Glutamatergic neuron (in vitro differentiated cells): ENCODE results near the gene HTR4. TPM values are rescaled to one million over a fixed set of nuclear protein-coding genes. Genes with fewer than 3 reads are reported as not detected.

Source experiments
- DNase-seq: peaks from one replicate; pipeline ENCODE4 v3.0.0; 2022
- H3K27ac Mint-ChIP-seq: one replicate; pipeline ENCODE4 v1.8.0; 2020; ENCODE audit warnings: mild to moderate bottlenecking, mixed read lengths, inconsistent platforms; ENCODE audit not compliant: unreplicated experiment
- H3K27me3 Mint-ChIP-seq: one replicate; pipeline ENCODE4 v1.8.0; 2020; ENCODE audit warnings: mild to moderate bottlenecking, moderate library complexity, mixed read lengths, inconsistent platforms; ENCODE audit not compliant: unreplicated experiment
- H3K36me3 Mint-ChIP-seq: one replicate; pipeline ENCODE4 v1.8.0; 2020; ENCODE audit warnings: mild to moderate bottlenecking, mixed read lengths, inconsistent platforms; ENCODE audit not compliant: unreplicated experiment
- H3K4me1 Mint-ChIP-seq: one replicate; pipeline ENCODE4 v1.8.0; 2020; ENCODE audit warnings: mild to moderate bottlenecking, low read depth, mixed read lengths, inconsistent platforms; ENCODE audit not compliant: unreplicated experiment
- H3K4me3 Mint-ChIP-seq: one replicate; pipeline ENCODE4 v1.8.0; 2020; ENCODE audit warnings: mild to moderate bottlenecking, mixed read lengths, inconsistent platforms; ENCODE audit not compliant: unreplicated experiment
- H3K9me3 Mint-ChIP-seq: one replicate; pipeline ENCODE4 v1.8.0; 2020; ENCODE audit warnings: mild to moderate bottlenecking, moderate library complexity, mixed read lengths, inconsistent platforms; ENCODE audit not compliant: unreplicated experiment
- total RNA-seq: library from RNA; stranded (reverse); fragmentation: NEBNext Ultra II Directional; extraction: Animal tissue kit (Norgen Biotek cat#: 25700); gene quantifications from one replicate; pipeline ENCODE4 v1.2.1, GENCODE V29; 2021; ENCODE audit not compliant: unreplicated experiment
- TF ChIP-seq, protein P1 (sequence below): fragments of 200-600 bp; sonication (generic); IDR thresholded peaks from one replicate; pipeline ENCODE4 v1.5.0; 2021; ENCODE audit not compliant: partially characterized antibody, unreplicated experiment

HTR4 gene
- total RNA-seq, 1 donor from 2014 or later: not detected

DNA sequence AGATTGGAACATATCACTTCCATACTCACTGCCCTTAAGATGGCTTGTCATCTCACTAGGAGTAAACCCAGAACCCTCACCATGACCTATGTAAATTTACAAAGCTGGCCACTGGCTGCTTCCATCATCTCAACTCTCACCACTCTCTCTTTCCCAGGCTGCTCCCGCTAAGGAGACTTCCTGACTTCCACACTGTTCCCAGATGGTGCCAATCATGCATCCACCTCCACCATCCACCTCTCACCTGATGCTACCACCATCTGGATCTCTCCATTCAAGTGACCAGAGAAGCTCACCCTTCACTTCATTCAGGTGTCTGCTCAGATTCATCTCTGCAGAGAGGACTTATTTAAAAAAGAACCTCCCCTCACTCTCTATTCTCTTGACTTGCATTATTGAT is 91.3 kb downstream of the HTR4 start:
- H3K4me1 Mint-ChIP-seq: peaks cover 8% of the 10 kb centered on the region
- peaks cover 3% of the 10 kb centered on the region for H3K9me3 Mint-ChIP-seq
- no peaks in the 10 kb centered on the region for H3K27me3 Mint-ChIP-seq
- no peak overlapping the region for H3K4me3 Mint-ChIP-seq
- TF ChIP-seq, protein P1, sequence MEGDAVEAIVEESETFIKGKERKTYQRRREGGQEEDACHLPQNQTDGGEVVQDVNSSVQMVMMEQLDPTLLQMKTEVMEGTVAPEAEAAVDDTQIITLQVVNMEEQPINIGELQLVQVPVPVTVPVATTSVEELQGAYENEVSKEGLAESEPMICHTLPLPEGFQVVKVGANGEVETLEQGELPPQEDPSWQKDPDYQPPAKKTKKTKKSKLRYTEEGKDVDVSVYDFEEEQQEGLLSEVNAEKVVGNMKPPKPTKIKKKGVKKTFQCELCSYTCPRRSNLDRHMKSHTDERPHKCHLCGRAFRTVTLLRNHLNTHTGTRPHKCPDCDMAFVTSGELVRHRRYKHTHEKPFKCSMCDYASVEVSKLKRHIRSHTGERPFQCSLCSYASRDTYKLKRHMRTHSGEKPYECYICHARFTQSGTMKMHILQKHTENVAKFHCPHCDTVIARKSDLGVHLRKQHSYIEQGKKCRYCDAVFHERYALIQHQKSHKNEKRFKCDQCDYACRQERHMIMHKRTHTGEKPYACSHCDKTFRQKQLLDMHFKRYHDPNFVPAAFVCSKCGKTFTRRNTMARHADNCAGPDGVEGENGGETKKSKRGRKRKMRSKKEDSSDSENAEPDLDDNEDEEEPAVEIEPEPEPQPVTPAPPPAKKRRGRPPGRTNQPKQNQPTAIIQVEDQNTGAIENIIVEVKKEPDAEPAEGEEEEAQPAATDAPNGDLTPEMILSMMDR: no peak
- no peak for DNase-seq
- H3K27ac Mint-ChIP-seq: peak overlapping the region; percentile 40
- no peaks in the 10 kb centered on the region for H3K36me3 Mint-ChIP-seq

DNA sequence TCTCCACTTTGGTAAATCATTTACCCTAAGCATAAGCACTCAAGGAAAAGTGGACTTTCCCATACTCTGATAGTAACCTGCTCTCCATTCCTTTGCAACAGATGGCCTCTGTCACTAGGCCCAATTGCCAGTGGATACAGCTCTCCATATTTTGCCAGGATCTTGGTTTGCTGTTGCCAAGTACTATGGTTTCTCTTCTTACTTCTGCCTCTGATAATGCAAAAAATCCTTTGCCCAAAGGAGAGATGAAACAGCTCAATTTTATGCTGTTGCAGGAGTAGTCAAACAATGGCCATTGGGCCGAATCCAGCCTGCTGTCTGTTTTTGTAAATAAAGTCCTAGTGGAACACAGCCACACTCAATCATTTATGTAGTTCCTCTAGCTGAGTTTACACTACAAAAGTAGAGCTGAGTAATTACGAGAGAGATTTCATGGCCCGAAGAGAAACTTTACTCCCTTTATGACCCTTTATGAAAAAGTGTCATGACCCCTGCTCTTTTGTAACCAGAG is 92.5 kb downstream of the HTR4 start:
- Mint-ChIP-seq H3K36me3 (no peaks in the 10 kb centered on the region), H3K4me1 (peaks cover 10% of the 10 kb centered on the region), H3K9me3 (peaks cover 3% of the 10 kb centered on the region), H3K27ac (no peak overlapping the region), H3K4me3 (no peak overlapping the region), H3K27me3 (no peaks in the 10 kb centered on the region)
- DNase-seq: no peak
- TF ChIP-seq, protein P1: no peak

DNA sequence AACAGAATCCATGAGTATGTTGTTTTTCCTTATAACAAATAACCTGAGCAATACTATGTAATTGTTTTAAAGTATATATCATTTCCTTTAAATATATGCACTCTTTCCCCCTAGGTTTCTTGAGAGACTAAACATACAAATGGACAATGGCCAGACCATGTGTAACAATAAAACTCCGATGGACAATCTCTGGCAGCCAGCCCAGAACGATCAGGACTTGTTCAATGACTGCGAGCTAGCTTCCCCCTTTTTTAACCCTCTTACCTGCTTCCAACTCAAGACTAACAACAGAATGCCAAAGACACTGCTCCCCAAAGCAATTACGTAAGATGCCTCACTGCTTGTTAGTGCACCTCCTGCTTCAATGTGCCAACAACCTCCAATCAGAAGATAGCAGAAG is 94.9 kb downstream of the HTR4 start:
- no peaks in the 10 kb centered on the region for H3K27me3 Mint-ChIP-seq
- no peak overlapping the region for H3K4me3 Mint-ChIP-seq
- peaks cover 13% of the 10 kb centered on the region for H3K4me1 Mint-ChIP-seq
- no peak overlapping the region for H3K27ac Mint-ChIP-seq
- TF ChIP-seq, protein P1: no peak
- H3K36me3 Mint-ChIP-seq: no peaks in the 10 kb centered on the region
- DNase-seq: no peak
- H3K9me3 Mint-ChIP-seq: peaks cover 3% of the 10 kb centered on the region

DNA sequence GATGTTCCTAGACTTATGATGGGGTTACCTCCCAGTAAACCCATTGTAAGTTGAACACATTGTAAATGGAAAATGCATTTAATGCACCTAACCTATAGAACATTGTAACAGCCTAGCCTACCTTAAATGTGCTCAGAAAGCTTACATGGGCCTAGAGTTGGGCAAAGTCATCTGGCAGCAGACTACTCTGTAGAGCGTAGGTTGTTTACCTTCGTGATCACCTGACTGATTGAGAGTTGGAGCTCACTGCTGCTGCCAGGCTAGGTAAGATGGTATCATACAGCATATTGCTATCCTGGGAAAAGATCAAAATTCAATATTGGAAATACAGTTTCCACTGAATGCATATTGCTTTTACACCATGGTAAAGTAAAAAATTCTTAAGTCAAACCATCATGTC is 95.4 kb downstream of the HTR4 start:
- H3K27me3 Mint-ChIP-seq: no peaks in the 10 kb centered on the region
- no peak overlapping the region for H3K27ac Mint-ChIP-seq
- H3K36me3 Mint-ChIP-seq: no peaks in the 10 kb centered on the region
- DNase-seq: no peak
- TF ChIP-seq, protein P1: no peak
- peaks cover 3% of the 10 kb centered on the region for H3K9me3 Mint-ChIP-seq
- no peak overlapping the region for H3K4me3 Mint-ChIP-seq
- H3K4me1 Mint-ChIP-seq: peaks cover 13% of the 10 kb centered on the region

DNA sequence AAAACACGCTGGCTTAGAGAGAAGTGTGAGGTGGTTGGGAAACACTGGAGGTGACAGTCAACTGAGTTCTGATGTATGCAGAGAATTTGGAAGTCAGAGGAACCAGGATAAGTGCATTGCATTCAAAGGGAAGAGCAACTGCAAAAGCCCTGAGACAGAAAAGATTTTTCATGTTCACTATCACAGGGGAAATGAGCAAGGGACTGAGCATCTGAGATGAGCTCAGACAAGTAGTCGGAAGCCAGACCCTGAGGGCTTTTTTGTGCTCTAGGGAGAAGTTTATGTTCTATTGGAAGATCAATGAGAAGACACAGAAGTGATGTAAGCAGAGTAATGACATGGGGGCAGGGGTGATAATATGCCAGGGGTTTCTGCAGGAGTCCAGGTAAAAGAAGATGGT is 97.5 kb downstream of the HTR4 start:
- TF ChIP-seq, protein P1: no peak
- peaks cover 6% of the 10 kb centered on the region for H3K4me1 Mint-ChIP-seq

More for the DNA sequence above, 97.5 kb downstream of the HTR4 start:
- no peaks in the 10 kb centered on the region for H3K27me3 Mint-ChIP-seq
- no peak overlapping the region for H3K27ac Mint-ChIP-seq
- no peaks in the 10 kb centered on the region for H3K36me3 Mint-ChIP-seq
- no peak overlapping the region for H3K4me3 Mint-ChIP-seq
- DNase-seq: no peak
- no peaks in the 10 kb centered on the region for H3K9me3 Mint-ChIP-seq
